Neural crest cell (in vitro differentiated cells): Measurements from ENCODE around the gene MAP3K13. TPM values are rescaled to one million over a fixed set of nuclear protein-coding genes. Genes with fewer than 3 reads are reported as not detected.

Experiments used
- DNase-seq: peaks from one replicate; pipeline ENCODE4 v3.0.0; 2021; ENCODE audit warnings: low read depth, mixed read lengths, low spot score
- H3K27ac Mint-ChIP-seq: one replicate; pipeline ENCODE4 v1.8.0; 2021; ENCODE audit warnings: mild to moderate bottlenecking, mixed read lengths; ENCODE audit not compliant: unreplicated experiment
- H3K27me3 Mint-ChIP-seq: 2 replicates; pipeline ENCODE4 v1.8.0; 2021; ENCODE audit warnings: low read depth, mild to moderate bottlenecking, mixed read lengths
- H3K36me3 Mint-ChIP-seq: 2 replicates; pipeline ENCODE4 v1.8.0; 2021; ENCODE audit warnings: low read depth, mild to moderate bottlenecking, mixed read lengths
- H3K4me1 Mint-ChIP-seq: 2 replicates; pipeline ENCODE4 v1.8.0; 2021; ENCODE audit warnings: mixed read lengths
- H3K4me3 Mint-ChIP-seq: one replicate; pipeline ENCODE4 v1.8.0; 2021; ENCODE audit warnings: mild to moderate bottlenecking, mixed read lengths
- H3K9me3 Mint-ChIP-seq: 2 replicates; pipeline ENCODE4 v1.8.0; 2021; ENCODE audit warnings: mixed read lengths
- CTCF ChIP-seq: fragments of 200-600 bp; sonication (generic); conservative IDR thresholded peaks from 2 replicates; pipeline ENCODE4 v1.5.0; 2021; ENCODE audit warnings: antibody characterized with exemption, mild to moderate bottlenecking
- total RNA-seq: library from RNA; stranded (reverse); gene quantifications from 2 replicates; pipeline ENCODE4 v1.2.1, GENCODE V29; 2021

The MAP3K13 gene
- total RNA-seq, 1 donor from 2014 or later: 18.8 TPM

GRCh38 chr3:185387646-185388045 lies 24.7 kb downstream of the MAP3K13 start:
- H3K27ac Mint-ChIP-seq: no peak overlapping the region
- peaks cover 8% of the 10 kb centered on the region for H3K9me3 Mint-ChIP-seq
- H3K4me1 Mint-ChIP-seq: no peaks in the 10 kb centered on the region
- no peak overlapping the region for H3K4me3 Mint-ChIP-seq
- DNase-seq: no peak
- no peak for TF ChIP-seq CTCF
- H3K27me3 Mint-ChIP-seq: no peaks in the 10 kb centered on the region
- no peaks in the 10 kb centered on the region for H3K36me3 Mint-ChIP-seq

- no peak for DNase-seq
- Mint-ChIP-seq H3K4me3 (no peak overlapping the region), H3K9me3 (no peaks in the 10 kb centered on the region), H3K27ac (no peak overlapping the region), H3K36me3 (no peaks in the 10 kb centered on the region), H3K27me3 (peaks cover 5% of the 10 kb centered on the region), H3K4me1 (peaks cover 6% of the 10 kb centered on the region)
- no peak for TF ChIP-seq CTCF
Observed at GRCh38 chr3:185393055-185393454, 30.1 kb downstream of the MAP3K13 start.

GRCh38 chr3:185397676-185398075 lies 34.7 kb downstream of the MAP3K13 start:
- DNase-seq: no peak
- no peak for TF ChIP-seq CTCF
- Mint-ChIP-seq H3K27me3 (peaks cover 5% of the 10 kb centered on the region), H3K4me1 (peaks cover 7% of the 10 kb centered on the region), H3K36me3 (no peaks in the 10 kb centered on the region), H3K9me3 (no peaks in the 10 kb centered on the region), H3K4me3 (no peak overlapping the region), H3K27ac (peak overlapping the region; percentile 12)

- no peak for TF ChIP-seq CTCF
- Mint-ChIP-seq H3K9me3 (no peaks in the 10 kb centered on the region), H3K27me3 (peaks cover 5% of the 10 kb centered on the region), H3K4me3 (no peak overlapping the region), H3K36me3 (no peaks in the 10 kb centered on the region), H3K27ac (no peak overlapping the region), H3K4me1 (peaks cover 7% of the 10 kb centered on the region)
- no peak for DNase-seq
Observed at GRCh38 chr3:185399737-185400667, 37.1 kb downstream of the MAP3K13 start.

- no peak for TF ChIP-seq CTCF
- H3K27ac Mint-ChIP-seq: no peak overlapping the region
- H3K27me3 Mint-ChIP-seq: peaks cover 5% of the 10 kb centered on the region
- H3K36me3 Mint-ChIP-seq: no peaks in the 10 kb centered on the region
- peaks cover 7% of the 10 kb centered on the region for H3K4me1 Mint-ChIP-seq
- DNase-seq: no peak
- no peaks in the 10 kb centered on the region for H3K9me3 Mint-ChIP-seq
- no peak overlapping the region for H3K4me3 Mint-ChIP-seq
Observed at GRCh38 chr3:185400866-185401265, 37.9 kb downstream of the MAP3K13 start.
